Measurements from ENCODE around the gene GRM1. TPM values are rescaled to one million over a fixed set of nuclear protein-coding genes. Genes with fewer than 3 reads are reported as not detected.

The GRM1 gene
- total and polyA plus RNA-seq, 2 donors (not counting 3 experiments of a cell fraction or from before 2014, with no cell fraction given): 0.07 TPM; not detected in 1

GRCh38 chr6:146265056-146265455 is 236.2 kb downstream of the GRM1 start:
- no peaks in the 10 kb centered on the region for H3K9me3 ChIP-seq (replicated peaks; ENCODE audit: control insufficient read depth, insufficient read depth, low read length)
- CTCF ChIA-PET: no interaction called here
- H3K4me2 ChIP-seq (ENCODE audit: insufficient read depth, low read length): no peak overlapping the region
- H4K20me1 ChIP-seq (replicated peaks; ENCODE audit: control insufficient read depth, extremely low read depth, insufficient read depth, low read length): no peaks in the 10 kb centered on the region
- no peak for DNase-seq (ENCODE audit: low read depth, low spot score)
- H3K9me1 ChIP-seq (replicated peaks; ENCODE audit: control insufficient read depth, extremely low read depth, insufficient read depth, low read length): no peaks in the 10 kb centered on the region
- intact Hi-C loops (cut with micrococcal nuclease): no loop called here
- no peak for FAIRE-seq
- dilution Hi-C loops (cut with MboI; ENCODE audit: extremely low pct_ligation_motif_present, low sequenced_read_pairs): no loop called here
- no peak overlapping the region for H3K9ac ChIP-seq (replicated peaks; ENCODE audit: extremely low read depth, insufficient read depth, low read length)
- H2AFZ ChIP-seq (ENCODE audit: low read depth, low read length): no peak overlapping the region
- H3K27me3 ChIP-seq (ENCODE audit: control insufficient read depth in 2 of 2, insufficient read depth in 2 of 2, low read length in 2 of 2): no peaks in the 10 kb centered on the region
- H3K27ac ChIP-seq (ENCODE audit: insufficient read depth, low read depth, low read length): no peak overlapping the region
- POLR2A ChIA-PET: no interaction called here
- no TSS peak for BruUV-seq (replicated peaks)
- TF ChIP-seq MAX (IDR thresholded peaks at IDR 0.05; ENCODE audit: insufficient read depth, insufficient read length) (no peak), CTCF (IDR thresholded peaks at IDR 0.05; ENCODE audit: extremely low read depth in 1 of 2, insufficient read depth in 1 of 2, low read depth in 1 of 2, low read length in 2 of 2) (no peak), MYC (IDR thresholded peaks at IDR 0.05; ENCODE audit: low read depth, low read length) (no peak), POLR2A (IDR thresholded peaks at IDR 0.05; ENCODE audit: low read depth, low read length) (no peak), POLR2AphosphoS5 (IDR thresholded peaks at IDR 0.05; ENCODE audit: insufficient read depth, low read depth, low read length) (no peak), EZH2 (IDR thresholded peaks at IDR 0.05; ENCODE audit: borderline replicate concordance, low read depth, low read length, severe bottlenecking) (no peak), FOS (IDR thresholded peaks at IDR 0.05; ENCODE audit: borderline replicate concordance, insufficient read depth, low read length) (no peak), GATA2 (IDR thresholded peaks at IDR 0.05; ENCODE audit: insufficient read depth, insufficient read length, low read depth, low read length) (no peak), JUN (IDR thresholded peaks at IDR 0.05; ENCODE audit: borderline replicate concordance, insufficient read depth, insufficient read length, low read depth) (no peak)
- no peak overlapping the region for H3K4me3 ChIP-seq (replicated peaks in 1 of 3; ENCODE audit: insufficient read depth in 1 of 3, low read depth in 1 of 3, low read length in 3 of 3)
- no peaks in the 10 kb centered on the region for H3K36me3 ChIP-seq (ENCODE audit: control insufficient read depth in 2 of 2, extremely low read depth in 1 of 2, insufficient read depth in 2 of 2, low read length in 2 of 2)
- H3K79me2 ChIP-seq (ENCODE audit: control insufficient read depth, insufficient read depth, low read length): no peaks in the 10 kb centered on the region
- H3K4me1 ChIP-seq (ENCODE audit: control insufficient read depth, extremely low read depth, insufficient read depth, low read length): no peaks in the 10 kb centered on the region

Measured in endothelial cell of umbilical vein (primary cell).